Measurements from ENCODE around the gene ACTN2.
"Not testable (repeated sequence)": the region's sequence is repeated elsewhere in the genome, so short reads cannot be mapped to it uniquely, and the experiment has no call there.

Gene ACTN2

DNA sequence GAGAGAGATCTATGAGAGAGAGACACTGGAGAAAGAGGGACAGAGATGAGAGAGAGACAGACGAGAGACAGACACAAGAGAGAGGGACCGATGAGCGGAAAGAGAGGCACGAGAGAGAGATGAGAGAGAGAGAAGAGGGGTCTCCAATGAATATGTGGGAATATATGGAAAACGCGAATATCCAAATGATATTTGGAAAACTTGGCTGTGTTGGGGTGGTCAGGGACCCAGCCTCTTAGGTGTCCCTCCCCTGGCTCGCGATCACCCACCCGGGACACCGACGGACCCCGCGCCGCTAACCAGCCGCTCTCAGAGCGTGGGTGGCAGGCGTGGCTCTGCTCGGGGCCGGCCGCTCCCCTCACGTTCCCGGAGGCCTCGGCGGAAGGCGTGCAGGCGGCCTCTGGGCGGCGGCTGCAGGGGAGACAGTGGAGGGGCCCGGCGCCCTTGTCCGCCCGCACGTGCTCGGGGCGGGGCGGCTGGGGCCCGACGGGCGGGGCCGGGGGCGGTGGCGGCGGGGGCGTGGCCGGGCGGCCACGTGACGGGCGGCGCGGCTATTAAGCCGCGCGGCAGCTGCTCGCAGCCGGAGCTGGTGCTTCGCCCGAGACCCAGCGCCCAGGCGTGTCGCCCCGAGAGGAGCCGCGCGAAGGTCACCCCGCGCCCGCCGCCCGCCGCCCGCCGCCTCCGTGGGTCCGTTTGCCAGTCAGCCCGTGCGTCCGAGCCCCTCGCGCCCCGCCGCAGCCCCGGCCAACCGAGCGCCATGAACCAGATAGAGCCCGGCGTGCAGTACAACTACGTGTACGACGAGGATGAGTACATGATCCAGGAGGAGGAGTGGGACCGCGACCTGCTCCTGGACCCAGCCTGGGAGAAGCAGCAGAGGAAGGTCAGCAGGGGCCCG is at the start of gene ACTN2:
Gene ACTN2 (plus strand): TSS at position 583 of the 898 bp plus-strand sequence. CDS start 175 bp downstream, at position 758.
- peak; percentile 29 for DNase-seq

DNA sequence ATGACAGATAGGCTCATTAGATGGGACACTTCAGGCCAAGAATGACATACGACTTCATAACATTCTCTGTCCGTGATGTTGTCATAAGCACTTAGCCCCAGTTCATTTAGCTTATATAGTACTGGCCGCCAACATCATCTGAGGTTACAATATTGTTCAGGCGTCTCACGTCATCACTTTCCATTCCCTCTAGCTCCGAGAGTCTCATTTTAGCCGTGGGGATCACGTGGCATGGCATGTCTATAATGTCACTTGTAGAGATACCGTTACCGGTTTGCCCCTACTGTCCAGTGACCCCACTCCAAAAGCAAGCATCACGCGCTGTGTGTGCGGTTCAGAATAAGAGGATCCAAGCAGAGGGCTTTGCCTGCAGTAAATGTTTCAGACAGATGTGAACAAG is 47.4 kb upstream of the ACTN2 start:
- DNase-seq = no peak

DNA sequence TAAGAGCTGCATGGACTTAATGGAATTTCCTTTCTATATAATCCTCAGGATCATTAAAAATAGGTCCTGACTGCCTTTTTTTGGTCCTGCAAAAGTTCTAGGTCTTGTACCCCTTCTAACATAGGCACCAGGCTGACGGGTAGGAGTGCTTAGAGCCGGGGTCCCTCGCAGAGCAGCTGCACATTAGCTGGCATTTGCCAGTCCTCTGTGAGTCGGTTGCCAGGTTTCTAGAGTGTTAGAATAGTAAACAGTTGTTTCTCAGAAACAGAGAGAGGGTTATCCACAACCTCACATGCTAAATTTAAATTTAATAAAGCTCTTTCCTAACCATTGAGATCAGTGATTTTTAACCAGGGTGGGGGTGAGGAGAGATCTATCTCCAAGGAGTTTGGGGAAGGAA is 46.6 kb upstream of the ACTN2 start:
- DNase-seq = no peak

DNA sequence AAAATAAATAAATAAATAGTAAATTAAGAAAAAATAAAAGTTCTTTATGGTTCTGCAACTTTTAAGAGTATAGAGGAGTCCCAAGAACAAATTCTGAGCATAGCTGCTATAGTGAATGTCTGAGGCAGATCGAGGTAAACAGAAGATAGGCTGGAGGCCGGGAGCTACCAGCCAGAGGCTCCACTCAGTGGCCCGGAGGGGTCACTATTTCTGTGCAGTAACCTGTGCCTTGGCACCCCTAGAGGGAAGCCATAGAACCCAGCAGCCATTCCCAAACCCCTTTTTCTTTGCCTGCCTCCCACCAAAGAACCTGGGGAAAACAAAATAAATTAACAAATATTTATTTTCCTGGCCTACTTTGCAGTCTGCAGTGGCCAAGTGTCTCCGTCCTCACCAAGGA is 43.5 kb upstream of the ACTN2 start:
- DNase-seq = no peak

DNA sequence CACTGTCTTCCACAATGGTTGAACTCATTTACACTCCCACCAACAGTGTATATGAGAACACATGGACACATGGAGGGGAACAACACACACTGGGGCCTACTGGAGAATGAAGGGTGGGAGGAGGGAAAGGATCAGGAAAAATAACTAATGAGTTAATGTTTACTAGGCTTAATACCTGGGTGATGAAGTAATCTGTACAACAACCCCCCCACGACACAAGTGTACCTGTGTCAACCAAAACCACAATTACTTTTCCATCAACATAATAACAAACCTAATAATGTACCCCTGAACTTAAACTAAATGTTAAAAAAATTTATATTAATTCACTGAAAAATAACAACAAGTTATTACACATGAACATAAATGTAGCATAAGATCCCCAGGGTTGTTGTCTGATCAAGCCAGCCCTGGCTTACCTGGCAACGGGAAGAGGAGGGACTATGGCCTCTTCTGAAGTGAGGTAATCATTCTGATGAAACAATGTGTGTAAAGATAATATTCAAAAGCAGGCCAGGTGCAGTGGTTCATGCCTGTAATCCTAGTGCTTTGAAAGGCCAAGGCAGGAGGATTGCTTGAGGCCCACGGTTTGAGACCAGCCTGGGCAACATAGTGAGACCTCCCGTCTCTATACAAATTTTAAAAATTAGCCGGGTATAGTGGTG is 41.2 kb upstream of the ACTN2 start:
- no peak for DNase-seq

DNA sequence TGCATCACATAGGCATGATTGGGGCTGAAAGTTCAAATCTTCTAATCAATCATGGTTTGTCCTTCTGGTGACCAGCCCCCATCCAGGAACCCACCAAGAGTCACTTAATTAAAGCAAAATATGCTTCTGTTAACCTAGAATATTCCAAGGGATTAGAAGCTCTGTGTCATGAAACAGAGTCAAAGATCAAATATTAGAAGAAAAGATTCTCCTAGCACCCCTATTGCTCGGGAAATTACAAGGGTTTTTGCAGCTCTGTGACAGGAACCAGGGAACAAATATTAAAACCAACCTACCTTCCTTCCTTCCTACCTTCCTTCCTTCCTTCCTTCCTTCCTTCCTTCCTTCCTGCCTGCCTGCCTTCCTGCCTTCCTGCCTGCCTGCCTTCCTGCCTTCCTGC is 31.8 kb upstream of the ACTN2 start:
- DNase-seq = no peak

DNA sequence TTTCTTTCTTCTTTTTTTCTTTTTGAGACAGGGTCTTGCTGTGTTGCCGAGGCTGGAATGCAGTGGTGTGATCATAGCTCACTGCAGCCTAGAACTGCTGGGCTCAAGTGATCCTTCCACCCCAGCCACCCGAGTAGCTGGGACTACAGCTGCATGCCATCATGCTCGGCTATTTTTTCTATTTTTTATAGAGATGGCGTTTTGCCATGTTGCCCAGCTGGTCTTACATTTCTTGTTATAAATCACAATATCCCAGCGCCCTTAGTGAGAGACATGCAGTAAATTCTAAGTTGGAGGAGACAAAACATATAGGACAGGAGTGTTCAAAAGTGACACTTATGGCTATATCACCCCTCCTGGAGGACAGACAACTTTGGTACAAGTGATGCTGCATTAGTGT is 31.3 kb upstream of the ACTN2 start:
- no peak for DNase-seq

DNA sequence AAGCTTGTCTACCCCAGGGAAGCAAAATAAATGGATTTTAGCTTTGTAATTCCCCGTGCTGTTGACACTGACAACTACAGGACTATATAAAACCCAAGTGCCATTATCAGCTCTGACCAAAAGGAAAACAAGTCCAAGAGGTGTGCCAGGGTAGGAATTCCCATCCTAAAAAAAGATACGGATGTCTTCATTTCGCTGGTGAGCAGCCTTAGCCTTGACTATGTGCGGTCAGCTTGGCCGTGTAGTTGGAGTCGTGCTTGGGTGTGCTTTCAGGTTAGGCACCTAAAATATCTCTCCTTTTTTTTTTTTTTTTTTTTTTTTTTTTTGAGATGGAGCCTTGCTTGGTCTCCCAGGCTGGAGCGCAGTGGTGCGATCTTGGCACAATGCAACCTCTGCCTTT is 28.9 kb upstream of the ACTN2 start:
- DNase-seq = no peak

DNA sequence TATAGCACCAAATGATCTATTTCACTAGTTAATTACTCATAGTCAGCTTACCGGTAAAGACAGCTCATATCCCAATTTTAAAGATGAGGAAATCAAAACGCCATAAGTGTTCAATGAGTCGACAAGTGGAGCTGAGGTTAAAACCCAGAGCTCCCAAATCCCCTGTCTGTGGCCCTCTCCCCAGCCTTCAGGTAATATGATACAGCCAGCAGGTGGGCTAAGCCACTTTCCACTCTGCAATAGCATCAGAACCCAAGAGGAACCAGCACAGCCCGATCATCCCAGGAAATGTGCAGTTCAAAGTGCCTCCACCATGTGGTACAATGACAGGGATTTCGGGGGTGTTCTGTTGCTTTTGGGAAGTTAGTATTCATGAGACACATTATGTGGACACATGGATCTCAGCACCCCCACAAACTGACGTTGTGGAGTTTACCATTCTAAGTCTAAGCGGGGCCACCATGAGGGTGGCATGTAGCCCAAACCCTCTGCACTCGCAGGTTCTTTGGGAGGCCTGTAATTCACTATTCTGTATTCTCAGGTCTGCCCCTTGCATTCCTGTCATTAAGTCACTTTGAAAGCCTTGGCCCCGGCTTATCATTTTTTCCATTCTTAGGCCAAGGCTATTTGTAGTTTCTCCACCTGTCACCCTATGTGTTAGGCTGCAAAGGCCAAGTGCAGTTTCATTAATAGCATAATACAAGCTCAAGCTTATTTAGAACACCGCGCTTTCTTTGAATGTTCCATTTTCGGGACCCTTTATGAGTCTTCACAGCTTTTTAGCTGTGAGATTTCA is 26.3 kb upstream of the ACTN2 start:
- no peak for DNase-seq

DNA sequence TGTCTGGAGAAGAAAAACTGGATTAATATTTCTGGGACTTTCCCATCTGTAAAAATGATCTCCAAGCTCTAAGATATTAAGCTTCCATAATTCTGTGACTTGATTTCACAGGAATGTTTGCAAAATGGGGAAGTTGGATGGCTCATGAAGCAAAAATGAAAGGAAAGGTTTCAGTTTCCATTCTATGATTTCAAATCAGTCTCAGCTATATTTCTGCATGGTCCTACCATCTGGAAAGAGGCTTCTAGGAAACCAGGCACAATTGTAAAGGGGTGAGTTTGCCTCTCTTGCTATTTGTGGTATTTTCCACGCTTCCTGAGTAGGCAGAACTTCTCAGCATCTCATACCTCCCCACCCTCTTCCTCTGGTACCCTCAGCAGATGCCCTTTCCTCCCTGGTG is 22.4 kb upstream of the ACTN2 start:
- no peak for DNase-seq

DNA sequence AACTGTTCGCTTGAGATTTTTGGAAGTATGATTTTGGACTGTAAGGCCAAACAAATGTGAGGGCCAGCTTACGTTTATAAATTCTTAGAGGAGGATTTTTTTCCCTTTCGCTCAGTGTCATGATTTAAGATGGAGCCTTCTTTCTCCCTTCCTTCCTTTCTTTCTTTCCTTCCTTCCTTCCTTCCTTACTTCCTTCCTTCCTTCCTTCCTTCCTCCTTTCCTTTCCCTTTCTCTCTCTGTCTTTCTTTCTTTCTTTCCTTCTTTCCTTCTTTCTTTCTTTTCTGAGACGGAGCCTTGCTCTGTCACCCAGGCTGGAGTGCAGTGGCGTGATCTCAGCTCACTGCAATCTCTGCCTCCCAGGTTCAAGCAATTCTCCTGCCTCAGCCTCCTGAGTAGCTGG is 17.4 kb upstream of the ACTN2 start:
- DNase-seq = not testable (repeated sequence)

DNA sequence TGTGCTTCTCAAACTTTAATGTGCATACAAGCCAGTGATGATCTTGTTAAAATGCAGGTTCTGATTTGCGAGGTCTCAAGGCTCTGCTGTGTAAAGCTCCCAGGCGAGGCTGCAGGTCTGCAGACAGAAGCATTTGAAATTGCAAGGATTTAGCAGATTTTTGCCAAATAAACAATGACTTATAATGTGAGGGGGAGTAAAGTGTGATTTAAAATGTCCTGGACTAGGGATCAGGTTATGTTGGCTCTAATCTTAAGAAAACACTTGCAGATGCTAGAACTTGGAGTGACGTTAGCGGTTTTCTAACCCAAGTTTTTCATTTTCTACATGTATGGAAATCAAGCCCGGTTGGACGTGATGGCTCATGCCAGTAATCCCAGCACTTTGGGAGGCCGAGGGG is 16.2 kb upstream of the ACTN2 start:
- DNase-seq = no peak

DNA sequence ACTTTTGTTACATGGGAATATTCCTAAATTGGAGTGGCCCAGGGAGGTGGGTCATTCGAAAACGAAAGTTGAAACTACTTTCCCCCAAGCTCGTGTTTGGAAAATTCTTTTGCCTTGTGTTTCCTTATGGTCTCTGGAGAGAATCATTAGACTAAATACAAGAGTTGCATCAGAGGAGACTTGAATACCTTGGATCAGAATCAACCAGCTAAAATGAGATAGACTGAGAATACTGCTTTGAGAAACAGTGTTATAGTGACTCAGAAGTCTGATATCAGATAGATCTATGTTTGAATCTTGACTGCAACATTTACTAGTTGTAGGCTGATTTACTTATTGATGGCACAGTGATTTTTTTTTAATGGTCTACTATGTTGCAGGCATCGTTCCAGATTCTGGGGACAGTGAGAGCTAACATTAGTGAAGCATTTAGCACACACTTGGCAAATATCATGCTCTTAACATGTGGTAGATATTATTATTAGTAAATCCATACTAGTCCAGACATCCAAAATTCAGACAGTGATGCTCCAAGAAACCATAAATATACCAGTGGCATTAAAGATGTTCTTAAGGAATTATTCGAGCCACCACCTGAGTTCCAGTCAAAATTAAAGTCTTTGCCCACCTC is 12.9 kb upstream of the ACTN2 start:
- no peak for DNase-seq

DNA sequence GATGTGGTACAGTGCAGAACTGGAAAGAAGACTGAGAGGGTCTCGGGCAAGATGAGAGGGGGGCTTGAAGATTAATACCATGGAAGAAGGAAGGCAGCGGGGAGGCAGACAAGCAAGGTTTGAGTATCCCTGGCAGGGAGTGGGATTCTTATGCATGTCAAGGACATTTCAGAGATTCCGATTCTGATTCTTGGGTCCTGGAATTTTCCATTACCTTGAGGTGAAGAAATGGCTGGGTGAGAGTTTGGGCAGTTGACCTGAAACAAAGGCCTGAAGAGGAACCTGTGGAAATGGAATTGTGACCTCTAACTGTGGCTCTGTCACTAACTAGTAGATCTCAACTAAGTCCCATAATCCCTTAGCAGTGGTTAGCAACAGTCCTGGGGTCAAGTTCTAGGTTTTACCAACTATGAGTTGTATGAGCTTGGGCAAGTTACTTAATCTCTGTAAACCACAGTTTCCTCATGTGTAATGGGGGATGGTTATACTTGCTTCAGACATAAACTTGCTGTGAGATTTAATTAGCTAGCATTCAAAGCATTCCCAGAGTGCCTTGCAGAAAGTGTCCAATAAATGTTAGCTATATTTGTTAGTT is 8.6 kb upstream of the ACTN2 start:
- no peak for DNase-seq

DNA sequence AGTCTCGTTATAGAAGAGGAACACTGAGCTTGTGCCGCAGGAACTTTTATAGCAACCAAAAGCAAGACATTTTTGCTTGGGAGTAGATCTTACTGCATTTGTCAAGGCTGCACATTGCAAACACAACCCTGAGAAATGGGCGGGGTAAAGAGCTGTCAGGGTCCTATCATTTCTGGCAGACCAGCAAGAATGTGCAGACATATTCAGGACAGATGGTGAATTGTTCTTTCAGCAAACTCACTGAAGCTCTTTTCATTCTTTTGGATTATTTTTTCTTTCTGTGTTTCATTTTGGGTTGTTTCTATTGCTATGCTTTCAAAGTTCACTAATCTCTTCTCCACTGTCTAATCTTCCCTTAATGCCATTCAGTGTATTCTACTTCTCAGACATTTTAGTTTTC is 5.1 kb upstream of the ACTN2 start:
- DNase-seq = no peak

DNA sequence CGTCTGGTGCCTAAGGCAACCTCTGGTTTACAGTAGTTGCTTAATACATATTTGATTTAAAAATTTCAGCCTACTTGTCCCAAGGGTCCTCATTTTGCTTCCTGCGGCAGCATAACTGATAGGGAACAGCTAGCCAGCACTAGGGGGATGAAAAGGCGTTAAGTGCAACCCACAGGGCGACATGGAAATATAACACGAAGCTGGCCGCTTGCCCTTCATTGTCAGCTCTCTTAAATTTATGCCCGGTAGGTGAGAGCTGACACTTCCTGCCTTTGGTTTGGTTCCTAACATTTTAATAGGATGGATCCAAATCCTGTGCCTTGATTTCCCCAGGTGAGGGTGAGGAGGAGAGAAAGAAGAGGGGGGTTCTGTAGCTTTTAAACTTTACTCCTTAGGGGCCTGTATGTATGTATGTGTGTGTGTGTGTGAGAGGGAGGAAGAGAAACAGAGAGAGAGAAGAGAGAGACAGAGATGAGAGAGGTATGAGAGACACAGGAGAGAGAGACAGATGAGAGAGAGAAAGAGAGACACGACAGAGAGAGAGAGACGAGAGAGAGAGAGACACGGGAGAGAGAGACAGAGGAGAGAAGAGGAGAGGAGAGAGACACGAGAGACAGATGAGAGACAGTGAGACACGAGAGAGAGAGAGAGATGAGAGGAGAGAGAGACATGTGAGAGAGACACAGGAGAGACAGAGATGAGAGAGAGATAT is 938 bp upstream of the ACTN2 start:
- DNase-seq = no peak

DNA sequence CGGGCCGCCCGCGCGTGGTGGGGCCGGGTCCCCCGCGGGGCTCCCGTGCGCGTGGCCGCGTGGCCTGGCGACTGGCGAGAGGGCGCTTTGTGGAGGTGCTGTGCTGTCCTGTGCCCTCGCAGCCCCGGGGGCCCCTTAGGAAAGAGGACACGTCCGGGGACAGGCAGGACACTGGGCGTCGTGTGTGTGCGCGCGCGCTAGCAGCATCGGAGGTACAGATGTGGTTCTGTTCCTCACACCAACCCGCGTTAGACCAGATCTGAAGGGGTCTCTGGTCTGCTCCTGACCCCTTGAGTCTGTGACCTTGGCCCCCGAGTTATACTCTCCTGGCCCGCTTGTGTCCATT is 489 bp downstream of the ACTN2 start:
- DNase-seq = no peak

DNA sequence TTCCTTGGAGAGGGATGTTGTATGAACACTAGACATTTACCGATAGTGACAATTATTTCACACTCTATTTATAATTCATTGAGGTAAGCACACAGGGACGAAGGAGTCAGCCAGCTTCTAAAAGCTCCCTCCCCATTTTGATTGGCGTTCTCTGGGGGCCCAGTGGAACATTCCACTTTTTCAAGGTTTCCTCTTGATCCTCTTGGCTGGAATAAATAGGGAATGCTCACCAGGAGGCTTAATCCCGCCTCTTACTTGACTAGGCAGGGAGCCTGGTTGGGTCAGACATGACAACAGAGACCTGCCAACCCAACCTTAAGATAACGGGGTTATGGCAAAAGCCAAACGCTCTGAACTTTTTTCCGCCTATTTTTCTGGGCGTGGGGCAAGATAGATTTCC is 974 bp downstream of the ACTN2 start:
- no peak for DNase-seq

DNA sequence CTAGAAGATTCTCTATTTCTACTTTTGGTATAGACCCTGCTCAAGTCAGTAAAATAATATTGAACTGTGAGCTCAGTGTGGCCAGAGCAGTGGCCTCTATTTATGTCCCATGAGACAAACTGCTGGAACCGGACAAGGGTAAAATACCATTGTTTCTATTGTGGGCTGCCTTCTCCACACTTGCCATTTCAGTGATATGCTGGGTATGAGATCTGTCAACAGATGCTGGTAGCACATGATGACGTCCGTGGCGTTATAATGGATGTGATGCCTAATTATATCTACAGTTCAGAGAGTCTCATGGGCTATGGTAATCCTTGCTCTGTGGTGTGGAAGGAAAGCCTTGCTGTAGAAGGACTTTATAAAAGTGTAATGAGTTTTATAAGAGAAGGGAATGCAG is 2.4 kb downstream of the ACTN2 start:
- DNase-seq = no peak

DNA sequence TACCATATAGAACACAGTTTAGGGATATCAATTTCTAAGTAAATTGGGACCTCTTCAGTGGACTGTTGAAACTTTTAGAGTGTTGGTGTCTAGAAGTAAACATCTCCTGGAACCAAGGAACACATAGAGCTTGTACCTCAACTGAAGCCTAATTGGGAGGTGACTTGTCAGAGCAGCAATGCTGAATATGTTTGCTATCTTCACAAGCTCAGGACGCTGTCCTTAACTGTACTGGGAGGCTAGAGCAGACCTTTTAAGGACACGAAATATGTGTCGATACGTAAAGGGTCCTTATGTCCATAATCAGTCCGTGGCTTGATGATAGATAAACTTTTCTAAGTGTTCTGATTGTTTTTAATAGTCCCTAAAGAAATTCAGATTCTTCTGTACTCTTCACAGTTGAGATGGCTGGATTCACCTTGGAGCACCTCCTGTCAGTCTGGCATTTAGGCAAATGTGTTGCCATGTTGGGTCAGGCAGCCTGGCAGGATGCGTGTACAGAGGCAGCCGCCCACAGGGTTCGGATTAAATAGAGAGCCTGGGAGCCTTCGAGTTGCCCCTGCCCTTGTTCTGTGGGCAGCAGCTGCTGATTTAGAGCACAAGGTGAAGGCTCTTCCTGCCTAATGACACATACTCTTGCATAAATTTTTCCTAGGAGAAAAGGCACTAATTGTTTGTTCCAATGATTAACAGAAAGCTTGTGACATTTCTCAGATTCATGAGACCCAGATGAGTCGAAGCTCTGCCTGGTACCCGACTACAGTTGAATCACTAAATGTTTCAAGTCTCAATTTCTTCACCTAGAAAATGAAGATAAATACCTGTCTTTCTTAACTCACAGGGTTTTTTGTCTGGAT is 3.6 kb downstream of the ACTN2 start:
- DNase-seq = no peak

DNA sequence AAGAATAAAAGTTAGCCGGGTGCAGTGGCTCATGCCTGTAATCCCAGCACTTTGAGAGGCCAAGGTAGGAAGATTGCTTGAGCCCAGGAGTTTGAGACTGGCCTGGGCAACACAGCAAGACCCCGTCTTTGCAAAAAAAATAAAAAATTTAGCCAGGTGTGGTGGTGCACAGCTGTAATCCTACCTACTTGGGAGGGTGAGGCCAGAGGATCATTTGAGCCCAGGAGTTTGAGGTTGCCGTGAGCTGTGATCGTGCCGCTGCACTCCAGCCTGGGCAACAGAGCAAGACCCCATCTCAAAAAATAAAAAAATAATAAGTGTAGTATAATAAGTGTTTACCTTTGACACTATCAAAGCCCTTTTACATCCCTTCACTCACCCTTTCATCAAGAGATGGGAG is 5.0 kb downstream of the ACTN2 start:
- no peak for DNase-seq

Measured in stimulated activated CD4-positive, alpha-beta T cell treated with anti-CD3 and anti-CD28 coated beads, Interleukin-4, amount 100 ng/mL, for 24 hours (primary cell).